GM12878 (cell line): ENCODE data around the gene FUBP3. TPM values are rescaled to one million over a fixed set of nuclear protein-coding genes. Genes with fewer than 3 reads are reported as not detected.

Source experiments
- ATAC-seq: fragments of 200-7000 bp; cut with Tn5 transposase; 3 replicates; pipeline ENCODE4 v1.9.1; 2020; ENCODE audit warnings: mild to moderate bottlenecking, moderate library complexity
- BruUV-seq: library from RNA; stranded (reverse); fragments of 400-500 nt; replicated peaks from 2 replicates; lab custom pipeline; 2021; lab: Mats Ljungman, UMichigan
- CTCF ChIA-PET: fragments of 300-600 bp; sonication (Branson Sonifier 250); formaldehyde crosslinking; extraction: SDS; loops from one replicate; lab custom pipeline; 2021; ENCODE audit warnings: inconsistent platforms; lab: Yijun Ruan, JAX
- POLR2A ChIA-PET: fragments of 350-600 bp; formaldehyde crosslinking; extraction: SDS; loops from one replicate; lab custom pipeline; 2021; ENCODE audit warnings: inconsistent platforms; lab: Charles Lee
- RAD21 ChIA-PET: fragments of 300-600 bp; sonication (Branson Sonifier 250); formaldehyde crosslinking; loops from one replicate; lab custom pipeline; 2023; ENCODE audit warnings: antibody characterized with exemption; ENCODE audit not compliant: unreplicated experiment; lab: Charles Lee
- SMC1A ChIA-PET: fragments of 300-600 bp; sonication (Branson Sonifier 250); formaldehyde crosslinking; loops from one replicate; lab custom pipeline; 2023; ENCODE audit not compliant: unreplicated experiment, uncharacterized antibody; lab: Charles Lee
- DNase-seq: peaks from one replicate; pipeline ENCODE4 v3.0.0-alpha.2; 2011; ENCODE audit warnings: low read depth, low spot score
- FAIRE-seq: peaks from 3 replicates; lab custom pipeline; 2011; peaks lifted over from hg19 to GRCh38; lab: Jason Lieb, UNC
- H2AFZ ChIP-seq: 2 replicates; pipeline ENCODE4 v1.6.0; 2011; ENCODE audit warnings: low read depth, low read length, control low read depth; ENCODE audit not compliant: control insufficient read depth
- H3K27ac ChIP-seq: 2 replicates; pipeline ENCODE4 v1.5.1; 2011; ENCODE audit warnings: control low read depth; ENCODE audit not compliant: control insufficient read depth, insufficient read depth
- H3K27me3 ChIP-seq, 2 experiments: replicated peaks in 1 of 2; 2 replicates each; pipeline versions ENCODE4 v1.6.0 to v1.6.1; 2011; ENCODE audit warnings: low read length in 1 of 2; ENCODE audit not compliant: control insufficient read depth in 2 of 2, insufficient read depth in 2 of 2
- H3K36me3 ChIP-seq, 2 experiments: 2 replicates each; pipeline ENCODE4 v1.5.1; 2011; ENCODE audit warnings: low read length in 1 of 2; ENCODE audit not compliant: control insufficient read depth in 2 of 2, insufficient read depth in 2 of 2
- H3K4me1 ChIP-seq: 2 replicates; pipeline ENCODE4 v1.6.1; 2011; ENCODE audit warnings: mild to moderate bottlenecking, low read length, moderate library complexity, mixed read lengths; ENCODE audit not compliant: control insufficient read depth, insufficient read depth
- H3K4me2 ChIP-seq: 2 replicates; pipeline ENCODE4 v1.6.0; 2011; ENCODE audit warnings: control low read depth; ENCODE audit not compliant: control insufficient read depth, insufficient read depth
- H3K4me3 ChIP-seq: fragments of 200-600 bp; sonication (generic); 2 replicates; pipeline ENCODE4 v1.5.1; 2016
- H3K79me2 ChIP-seq: 2 replicates; pipeline ENCODE4 v1.6.0; 2011; ENCODE audit warnings: low read length; ENCODE audit not compliant: control insufficient read depth, insufficient read depth
- H3K9ac ChIP-seq: 2 replicates; pipeline ENCODE4 v1.8.0; 2011; ENCODE audit warnings: low read length, control low read depth, mixed read lengths; ENCODE audit not compliant: control insufficient read depth, insufficient read depth
- H3K9me3 ChIP-seq: replicated peaks from 3 replicates; pipeline ENCODE4 v1.5.1; 2011; ENCODE audit warnings: mild to moderate bottlenecking, low read length; ENCODE audit not compliant: control insufficient read depth, insufficient read depth
- H4K20me1 ChIP-seq: 2 replicates; pipeline ENCODE4 v1.6.0; 2011; ENCODE audit not compliant: control insufficient read depth, insufficient read depth
- ATF7 ChIP-seq: fragments of 450-650 bp; IDR thresholded peaks from 2 replicates; pipeline ENCODE4 v1.6.1; 2016; ENCODE audit warnings: low read depth, mild to moderate bottlenecking
- CBFB ChIP-seq: IDR thresholded peaks from 2 replicates; pipeline ENCODE4 v1.6.1; 2016; ENCODE audit warnings: antibody characterized with exemption, low read depth
- CHD2 ChIP-seq: IDR thresholded peaks from 2 replicates; pipeline ENCODE4 v1.6.1; 2011; ENCODE audit warnings: low read depth, low read length, improper control_type of control experiment, borderline replicate concordance
- EED ChIP-seq: sonication (generic); IDR thresholded peaks from 2 replicates; pipeline ENCODE4 v1.6.1; 2016; ENCODE audit warnings: antibody characterized with exemption, low read depth
- EP300 ChIP-seq, 2 experiments: fragments of 150-350 bp in 1 of 2; IDR thresholded peaks; 2 replicates each; pipeline ENCODE4 v1.6.1; 2011 to 2012; ENCODE audit warnings: low read depth in 2 of 2, low read length in 2 of 2, borderline replicate concordance in 1 of 2, improper control_type of control experiment in 1 of 2, inconsistent platforms in 1 of 2; ENCODE audit not compliant: control insufficient read depth in 1 of 2
- IKZF1 ChIP-seq: fragments of 450-650 bp; conservative IDR thresholded peaks from 2 replicates; pipeline ENCODE4 v1.6.1; 2017; ENCODE audit warnings: antibody characterized with exemption, mild to moderate bottlenecking
- IRF4 ChIP-seq: IDR thresholded peaks from 2 replicates; pipeline ENCODE4 v1.6.1; 2011; ENCODE audit warnings: low read depth, low read length
- MEF2B ChIP-seq: fragments of 450-650 bp; IDR thresholded peaks from 2 replicates; pipeline ENCODE4 v1.6.1; 2018; ENCODE audit warnings: mild to moderate bottlenecking, moderate library complexity; ENCODE audit not compliant: partially characterized antibody, poor library complexity, severe bottlenecking
- MYC ChIP-seq: IDR thresholded peaks from 2 replicates; pipeline ENCODE4 v1.6.1; 2011; ENCODE audit warnings: mild to moderate bottlenecking, low read length, moderate library complexity, inconsistent platforms; ENCODE audit not compliant: insufficient read depth, insufficient replicate concordance, insufficient read length, severe bottlenecking
- NFYB ChIP-seq: IDR thresholded peaks from 2 replicates; pipeline ENCODE4 v1.6.1; 2011; ENCODE audit warnings: low read depth, mild to moderate bottlenecking, low read length, improper control_type of control experiment, moderate library complexity; ENCODE audit not compliant: insufficient read depth
- RFX5 ChIP-seq: IDR thresholded peaks from 2 replicates; pipeline ENCODE4 v1.6.1; 2011; ENCODE audit warnings: low read depth, low read length, improper control_type of control experiment
- RUNX3 ChIP-seq: IDR thresholded peaks from 2 replicates; pipeline ENCODE4 v1.6.1; 2012; ENCODE audit warnings: low read length, inconsistent platforms
- TARDBP ChIP-seq: IDR thresholded peaks from 2 replicates; pipeline ENCODE4 v1.6.1; 2016; ENCODE audit warnings: borderline replicate concordance
- TBL1XR1 ChIP-seq: IDR thresholded peaks from 2 replicates; pipeline ENCODE4 v1.6.1; 2012; ENCODE audit warnings: low read depth, low read length, improper control_type of control experiment
- WRNIP1 ChIP-seq: IDR thresholded peaks from 2 replicates; pipeline ENCODE4 v1.6.1; 2011; ENCODE audit warnings: low read depth, low read length, improper control_type of control experiment, borderline replicate concordance
- WGBS: methylation state at CpG from one replicate; pipeline ENCODE4 v1.1.6; 2016; ENCODE audit warnings: low lambda C conversion rate; ENCODE audit not compliant: insufficient replicate concordance, insufficient coverage; ENCODE audit errors: missing lambda C conversion rate; 5-methylcytosine and 5-hydroxymethylcytosine counted together
- in situ Hi-C: fragments of 300-500 bp; cut with MboI; formaldehyde crosslinking; loops from 9 replicates; pipeline ENCODE4 v1.14.3; 2018; ENCODE audit warnings: mixed read lengths
- intact Hi-C: fragments of 100-400 bp; cut with micrococcal nuclease; formaldehyde crosslinking; loops from one replicate; pipeline ENCODE4 v1.14.2; 2022; ENCODE audit not compliant: unreplicated experiment
- polyA plus RNA-seq, 11 experiments: library from polyadenylated mRNA; depleted of rRNA in 4 of 11; unstranded in 6 of 11; stranded (reverse) in 5 of 11; fragments of >200 nt; fragmentation: Nextera tagmentation in 4 of 11; fragmentation: Illumina TruSeq in 1 of 11; extraction: Ambion mirVana in 4 of 11; extraction: Trizol in 1 of 11; gene quantifications; 1 replicate in 1 of 11; 2 replicates in 10 of 11; pipeline versions ENCODE4 v1.2.1 to v1.2.3, GENCODE V29; 2011 to 2016; ENCODE audit warnings: inconsistent platforms in 2 of 11, missing spikeins in 2 of 11, low read depth in 1 of 11
- total RNA-seq, 4 experiments: library from RNA; depleted of rRNA in 3 of 4; stranded (reverse); fragments of >200 nt in 3 of 4; fragmentation: Illumina TruSeq in 1 of 4; extraction: Trizol in 1 of 4; gene quantifications; 2 replicates each; pipeline versions ENCODE4 v1.2.1 to v1.2.3, GENCODE V29; 2013 to 2021
- TF ChIP-seq, protein P1 (sequence below): fragments of 450-650 bp; formaldehyde crosslinking; IDR thresholded peaks from 2 replicates; pipeline ENCODE4 v1.4.0; 2022; ENCODE audit warnings: mild to moderate bottlenecking, moderate library complexity
- TF ChIP-seq, protein P2 (sequence below): fragments of 450-650 bp; IDR thresholded peaks from 2 replicates; pipeline ENCODE4 v1.6.1; 2016; ENCODE audit warnings: mild to moderate bottlenecking

Gene FUBP3
- total and polyA plus RNA-seq, 10 of the 15 experiments (the other 5 are each of a cell fraction or from before 2014, with no cell fraction given): 2.4 to 49.4 (median 37.2) TPM

DNA sequence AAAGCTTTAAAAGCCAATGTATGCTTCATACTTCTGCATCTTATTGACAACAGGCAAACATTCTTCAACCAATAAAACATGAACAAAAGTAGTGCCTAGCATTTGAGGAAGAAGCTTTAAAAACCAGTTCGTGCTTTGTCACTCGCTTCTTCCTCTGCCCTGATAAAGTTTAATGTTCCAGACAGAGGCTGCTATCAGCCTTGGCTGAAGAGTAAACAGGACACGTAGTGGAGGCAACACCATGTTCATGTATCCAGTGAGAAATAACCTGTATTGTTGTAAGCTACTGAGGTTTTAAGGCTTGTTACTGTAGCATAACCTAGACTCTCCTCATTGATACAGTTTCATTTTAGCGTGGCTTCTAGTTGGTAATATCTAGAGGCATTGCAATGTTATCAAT is 3.2 kb upstream of the FUBP3 start:
- no peak overlapping the region for H3K9ac ChIP-seq
- H4K20me1 ChIP-seq: no peaks in the 10 kb centered on the region
- DNase-seq: no peak
- CTCF ChIA-PET: no interaction called here
- H3K27ac ChIP-seq: no peak overlapping the region
- 0 out of 2 replicates have a peak, but pooled peaks cover 4% of the 10 kb centered on the region for H3K4me1 ChIP-seq
- no peak for FAIRE-seq
- RAD21 ChIA-PET: no interaction called here
- H3K79me2 ChIP-seq: peaks cover 23% of the 10 kb centered on the region
- no peak overlapping the region for H3K4me3 ChIP-seq
- no TSS peak for BruUV-seq
- POLR2A ChIA-PET: interaction anchor here (0.7 kb wide), 1 partner anchor 1473 kb away, joined by 3 read pairs; no protein-coding TSS in a partner anchor
- intact Hi-C loops: no loop called here
- no peak for ATAC-seq
- H3K9me3 ChIP-seq: no peaks in the 10 kb centered on the region
- WGBS: 45% methylated on average over 4 of the region's 4 CpGs
- in situ Hi-C loops: no loop called here
- TF ChIP-seq IRF4: no peak
- no peak for TF ChIP-seq IKZF1
- TF ChIP-seq EED: no peak
- TF ChIP-seq TARDBP: no peak
- TF ChIP-seq TBL1XR1: no peak
- TF ChIP-seq MEF2B: no peak
- no peak for TF ChIP-seq WRNIP1
- TF ChIP-seq, protein P1, sequence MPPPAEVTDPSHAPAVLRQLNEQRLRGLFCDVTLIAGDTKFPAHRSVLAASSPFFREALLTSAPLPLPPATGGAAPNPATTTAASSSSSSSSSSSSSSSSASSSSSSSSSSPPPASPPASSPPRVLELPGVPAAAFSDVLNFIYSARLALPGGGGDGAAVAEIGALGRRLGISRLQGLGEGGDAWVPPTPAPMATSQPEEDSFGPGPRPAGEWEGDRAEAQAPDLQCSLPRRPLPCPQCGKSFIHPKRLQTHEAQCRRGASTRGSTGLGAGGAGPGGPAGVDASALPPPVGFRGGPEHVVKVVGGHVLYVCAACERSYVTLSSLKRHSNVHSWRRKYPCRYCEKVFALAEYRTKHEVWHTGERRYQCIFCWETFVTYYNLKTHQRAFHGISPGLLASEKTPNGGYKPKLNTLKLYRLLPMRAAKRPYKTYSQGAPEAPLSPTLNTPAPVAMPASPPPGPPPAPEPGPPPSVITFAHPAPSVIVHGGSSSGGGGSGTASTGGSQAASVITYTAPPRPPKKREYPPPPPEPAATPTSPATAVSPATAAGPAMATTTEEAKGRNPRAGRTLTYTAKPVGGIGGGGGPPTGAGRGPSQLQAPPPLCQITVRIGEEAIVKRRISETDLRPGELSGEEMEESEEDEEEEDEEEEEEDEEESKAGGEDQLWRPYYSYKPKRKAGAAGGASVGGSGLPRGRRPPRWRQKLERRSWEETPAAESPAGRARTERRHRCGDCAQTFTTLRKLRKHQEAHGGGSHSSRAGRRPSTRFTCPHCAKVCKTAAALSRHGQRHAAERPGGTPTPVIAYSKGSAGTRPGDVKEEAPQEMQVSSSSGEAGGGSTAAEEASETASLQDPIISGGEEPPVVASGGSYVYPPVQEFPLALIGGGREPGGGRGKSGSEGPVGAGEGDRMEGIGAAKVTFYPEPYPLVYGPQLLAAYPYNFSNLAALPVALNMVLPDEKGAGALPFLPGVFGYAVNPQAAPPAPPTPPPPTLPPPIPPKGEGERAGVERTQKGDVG: no peak
- no peak for TF ChIP-seq CBFB
- TF ChIP-seq, protein P2, sequence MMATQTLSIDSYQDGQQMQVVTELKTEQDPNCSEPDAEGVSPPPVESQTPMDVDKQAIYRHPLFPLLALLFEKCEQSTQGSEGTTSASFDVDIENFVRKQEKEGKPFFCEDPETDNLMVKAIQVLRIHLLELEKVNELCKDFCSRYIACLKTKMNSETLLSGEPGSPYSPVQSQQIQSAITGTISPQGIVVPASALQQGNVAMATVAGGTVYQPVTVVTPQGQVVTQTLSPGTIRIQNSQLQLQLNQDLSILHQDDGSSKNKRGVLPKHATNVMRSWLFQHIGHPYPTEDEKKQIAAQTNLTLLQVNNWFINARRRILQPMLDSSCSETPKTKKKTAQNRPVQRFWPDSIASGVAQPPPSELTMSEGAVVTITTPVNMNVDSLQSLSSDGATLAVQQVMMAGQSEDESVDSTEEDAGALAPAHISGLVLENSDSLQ: no peak
- TF ChIP-seq EP300 (IDR thresholded peaks at IDR 0.05; ENCODE audit: borderline replicate concordance in 1 of 2, control insufficient read depth in 1 of 2, low read depth in 2 of 2, low read length in 2 of 2): no peak
- TF ChIP-seq RUNX3: no peak
- no peak for TF ChIP-seq NFYB
- TF ChIP-seq ATF7: no peak
- no peak for TF ChIP-seq MYC
- TF ChIP-seq RFX5: no peak
- no peak for TF ChIP-seq CHD2
- no peak overlapping the region for H3K4me2 ChIP-seq
- H2AFZ ChIP-seq: no peak overlapping the region
- SMC1A ChIA-PET: no interaction called here
- no peaks in the 10 kb centered on the region for H3K36me3 ChIP-seq
- no peaks in the 10 kb centered on the region for H3K27me3 ChIP-seq
